Large intestine (tissue), 3 donors: Measurements from ENCODE around the gene TRPC4. TPM values are rescaled to one million over a fixed set of nuclear protein-coding genes. Genes with fewer than 3 reads are reported as not detected.
"Not testable (repeated sequence)": the region's sequence is repeated elsewhere in the genome, so short reads cannot be mapped to it uniquely, and the experiment has no call there.

Experiments
- DNase-seq, 2 donors: peaks; one replicate each; pipeline versions ENCODE4 v3.0.0 to v3.0.0-alpha.2; 2013
- H3K27ac ChIP-seq: one replicate; pipeline ENCODE4 v1.5.1; 2013; ENCODE audit warnings: low read length
- H3K27me3 ChIP-seq: 2 replicates; pipeline ENCODE4 v1.6.1; 2013; ENCODE audit warnings: low read length; ENCODE audit not compliant: control insufficient read depth, insufficient read depth
- H3K36me3 ChIP-seq: 2 replicates; pipeline ENCODE4 v1.6.1; 2013; ENCODE audit warnings: low read length; ENCODE audit not compliant: control insufficient read depth, insufficient read depth
- H3K4me1 ChIP-seq: one replicate; pipeline ENCODE4 v1.6.1; 2013; ENCODE audit warnings: low read length; ENCODE audit not compliant: control insufficient read depth, insufficient read depth
- H3K4me3 ChIP-seq: one replicate; pipeline ENCODE4 v1.5.1; 2013; ENCODE audit warnings: low read length
- H3K9me3 ChIP-seq: one replicate; pipeline ENCODE4 v1.6.1; 2013; ENCODE audit warnings: mild to moderate bottlenecking, low read depth, low read length, moderate library complexity; ENCODE audit not compliant: control insufficient read depth
- WGBS: methylation state at CpG from one replicate; pipeline ENCODE4 v1.1.5; 2013; ENCODE audit warnings: low lambda C conversion rate; ENCODE audit not compliant: insufficient coverage; 5-methylcytosine and 5-hydroxymethylcytosine counted together
- polyA plus RNA-seq: library from polyadenylated mRNA; unstranded; fragments of 120-200 nt; gene quantifications from one replicate; pipeline ENCODE4 v1.2.1, GENCODE V29; 2013

The TRPC4 gene
- polyA plus RNA-seq, 1 donor = 1.3 TPM

DNA sequence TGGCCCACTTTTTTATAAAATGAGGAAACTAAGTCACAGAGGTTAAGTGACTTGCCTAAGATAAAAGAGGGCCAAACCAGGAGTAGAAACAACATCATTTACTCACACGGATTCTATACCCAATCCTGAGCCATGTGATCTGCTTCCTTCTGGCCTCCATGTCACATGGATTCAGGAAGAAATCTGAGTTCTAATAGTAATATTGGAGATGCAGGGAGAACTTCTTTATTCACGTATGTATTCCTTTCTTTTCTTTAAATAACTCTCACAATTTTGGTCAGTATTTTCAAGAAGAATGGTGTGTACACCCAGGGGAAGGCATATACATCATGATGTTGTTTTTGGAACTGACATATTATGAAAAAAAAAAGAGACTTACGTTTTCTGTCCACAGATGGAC, 272.8 kb downstream of the TRPC4 start:
- H3K36me3 ChIP-seq = no peaks in the 10 kb centered on the region
- no peaks in the 10 kb centered on the region for H3K4me1 ChIP-seq
- no peaks in the 10 kb centered on the region for H3K27me3 ChIP-seq
- 40% methylated on average over 1 of the region's 3 CpGs for WGBS
- no peak for DNase-seq
- no peaks in the 10 kb centered on the region for H3K9me3 ChIP-seq
- H3K4me3 ChIP-seq = peak overlapping the region; percentile 15
- H3K27ac ChIP-seq = no peak overlapping the region

DNA sequence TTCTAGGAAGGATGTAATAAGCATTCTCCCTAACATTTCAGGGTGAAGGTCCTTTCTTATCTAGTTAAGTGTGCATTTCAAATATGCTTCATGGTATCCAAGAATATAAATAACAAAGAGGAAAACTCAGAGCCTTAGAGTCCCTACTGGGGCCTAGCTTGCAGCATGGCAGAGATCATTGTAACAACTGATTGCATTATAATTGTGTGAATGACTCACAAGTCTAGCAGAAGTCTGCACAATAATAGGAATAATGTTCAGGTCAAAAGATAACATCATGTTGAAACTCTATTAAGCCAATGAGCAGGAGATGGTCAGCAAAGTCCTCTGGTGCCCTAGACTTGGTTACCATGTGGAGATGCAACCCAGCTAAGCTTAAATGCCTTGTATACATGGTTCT, 274.4 kb downstream of the TRPC4 start:
- no peaks in the 10 kb centered on the region for H3K4me1 ChIP-seq
- H3K4me3 ChIP-seq = no peak overlapping the region
- no peaks in the 10 kb centered on the region for H3K9me3 ChIP-seq
- H3K27me3 ChIP-seq = no peaks in the 10 kb centered on the region
- no peaks in the 10 kb centered on the region for H3K36me3 ChIP-seq
- no peak overlapping the region for H3K27ac ChIP-seq
- no peak for DNase-seq

DNA sequence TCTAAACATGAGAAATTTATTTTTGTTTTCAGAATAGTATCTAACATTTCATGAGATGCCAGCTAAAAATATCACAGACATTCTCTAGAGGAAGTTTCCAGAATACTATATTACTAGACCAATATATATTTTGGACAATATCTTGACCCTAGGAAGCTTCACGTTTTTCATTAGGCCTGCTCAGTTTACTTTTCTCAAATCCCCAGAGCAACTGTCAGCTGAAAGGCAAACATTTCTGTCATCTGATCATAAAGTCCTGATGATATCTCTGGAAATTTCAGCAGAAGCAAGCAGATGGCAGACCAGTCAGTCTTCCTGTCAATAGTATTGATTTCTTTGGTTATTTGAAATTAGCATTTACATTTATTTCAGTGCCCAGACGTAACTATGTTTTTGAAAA, 275.0 kb downstream of the TRPC4 start:
- no peaks in the 10 kb centered on the region for H3K9me3 ChIP-seq
- H3K27ac ChIP-seq = no peak overlapping the region
- H3K36me3 ChIP-seq = no peaks in the 10 kb centered on the region
- H3K4me1 ChIP-seq = no peaks in the 10 kb centered on the region
- no peak for DNase-seq
- WGBS = 100% methylated on average over 1 of the region's 2 CpGs
- H3K4me3 ChIP-seq = no peak overlapping the region
- no peaks in the 10 kb centered on the region for H3K27me3 ChIP-seq

DNA sequence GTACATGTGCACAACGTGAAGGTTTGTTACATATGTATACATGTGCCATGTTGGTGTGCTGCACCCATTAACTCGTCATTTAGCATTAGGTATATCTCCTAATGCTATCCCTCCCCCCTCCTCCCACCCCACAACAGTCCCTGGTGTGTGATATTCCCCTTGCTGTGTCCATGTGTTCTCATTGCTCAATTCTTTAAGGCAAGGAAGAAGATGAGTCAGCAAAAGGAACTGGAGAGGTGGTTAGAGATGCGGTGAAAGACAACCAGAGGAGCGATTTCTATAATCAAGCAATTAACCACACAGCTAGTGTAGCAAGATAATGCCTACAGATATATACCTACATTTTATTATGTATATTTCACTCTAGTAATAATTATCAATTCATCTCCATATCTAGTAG, 280.2 kb downstream of the TRPC4 start:
- not testable (repeated sequence) for H3K27ac ChIP-seq, H3K9me3 ChIP-seq, H3K4me3 ChIP-seq, H3K36me3 ChIP-seq, H3K4me1 ChIP-seq, DNase-seq, H3K27me3 ChIP-seq
- WGBS = no CpG with 5 or more reads among the region's 4 CpGs

DNA sequence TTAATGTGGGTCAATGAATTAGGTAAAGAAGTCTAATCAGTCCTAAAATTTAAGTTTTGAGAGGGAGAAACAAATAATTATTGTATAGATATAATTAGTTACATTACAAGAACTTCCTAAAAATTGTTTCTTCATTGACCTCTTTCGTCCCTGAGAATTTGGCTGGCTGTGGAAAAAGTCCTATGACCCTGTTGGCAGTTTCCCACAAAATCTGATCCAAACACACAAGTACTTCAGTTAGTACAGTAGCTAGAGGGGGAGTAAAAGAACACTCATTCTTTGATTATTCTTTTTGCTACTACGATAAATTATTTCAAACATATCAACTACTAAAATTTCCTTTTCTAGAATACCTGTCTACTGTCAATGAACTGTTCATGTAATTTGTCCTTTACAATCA, 282.3 kb downstream of the TRPC4 start:
- no peak for DNase-seq
- Histone ChIP-seq H3K9me3 (no peaks in the 10 kb centered on the region), H3K4me1 (no peaks in the 10 kb centered on the region), H3K27ac (no peak overlapping the region), H3K36me3 (no peaks in the 10 kb centered on the region), H3K27me3 (no peaks in the 10 kb centered on the region), H3K4me3 (no peak overlapping the region)
- WGBS = 82% methylated on average over 2 of the region's 2 CpGs
